ENCODE data around the gene RTL10.

The RTL10 gene

GRCh38 chr22:19807161-19807913 lies 47.3 kb downstream of the RTL10 start:
- no peak for FAIRE-seq

GRCh38 chr22:19806213-19807160 lies 48.2 kb downstream of the RTL10 start:
- no peak for FAIRE-seq

- FAIRE-seq = no peak
Observed at GRCh38 chr22:19805821-19806212, 48.9 kb downstream of the RTL10 start.
